ENCODE measurements around the gene VSX2.
"Not testable (repeated sequence)": the region's sequence is repeated elsewhere in the genome, so short reads cannot be mapped to it uniquely, and the experiment has no call there.

VSX2 gene

GRCh38 chr14:74265301-74265965 is 26.2 kb downstream of the VSX2 start:
- no peaks in the 10 kb centered on the region for H3K36me3 ChIP-seq (ENCODE audit: insufficient read depth)
- H3K27me3 ChIP-seq (ENCODE audit: insufficient read depth, low read depth): no peaks in the 10 kb centered on the region
- no peaks in the 10 kb centered on the region for H3K79me2 ChIP-seq (ENCODE audit: insufficient read depth, low read depth)
- H3K9ac ChIP-seq: no peak overlapping the region
- no peak overlapping the region for H3K4me2 ChIP-seq
- H3K4me1 ChIP-seq (ENCODE audit: low read depth, poor library complexity, severe bottlenecking): no peaks in the 10 kb centered on the region
- no peak overlapping the region for H3K27ac ChIP-seq
- no peak overlapping the region for H3K4me3 ChIP-seq (IDR thresholded peaks at IDR 0.05; ENCODE audit: insufficient read depth, low read depth, low read length)
- no peaks in the 10 kb centered on the region for H4K20me1 ChIP-seq (ENCODE audit: insufficient read depth)
- H2AFZ ChIP-seq (ENCODE audit: low read depth): no peak overlapping the region
- TF ChIP-seq CTCF (conservative IDR thresholded peaks at IDR 0.05; ENCODE audit: low read depth, low read length): no peak

- Histone ChIP-seq H3K36me3 (ENCODE audit: insufficient read depth) (no peaks in the 10 kb centered on the region), H3K27ac (no peak overlapping the region), H3K4me2 (no peak overlapping the region), H3K79me2 (ENCODE audit: insufficient read depth, low read depth) (no peaks in the 10 kb centered on the region), H3K4me3 (IDR thresholded peaks at IDR 0.05; ENCODE audit: insufficient read depth, low read depth, low read length) (no peak overlapping the region), H3K4me1 (ENCODE audit: low read depth, poor library complexity, severe bottlenecking) (no peaks in the 10 kb centered on the region), H2AFZ (ENCODE audit: low read depth) (no peak overlapping the region), H4K20me1 (ENCODE audit: insufficient read depth) (no peaks in the 10 kb centered on the region), H3K27me3 (ENCODE audit: insufficient read depth, low read depth) (no peaks in the 10 kb centered on the region), H3K9ac (no peak overlapping the region)
- TF ChIP-seq CTCF (conservative IDR thresholded peaks at IDR 0.05; ENCODE audit: low read depth, low read length): no peak
Observed at GRCh38 chr14:74267588-74267987, 28.3 kb downstream of the VSX2 start.

GRCh38 chr14:74270382-74271177 is 31.3 kb downstream of the VSX2 start:
- not testable (repeated sequence) for H3K4me2 ChIP-seq; H2AFZ ChIP-seq (ENCODE audit: low read depth); H3K79me2 ChIP-seq (ENCODE audit: insufficient read depth, low read depth); H3K4me3 ChIP-seq (IDR thresholded peaks at IDR 0.05; ENCODE audit: insufficient read depth, low read depth, low read length); H4K20me1 ChIP-seq (ENCODE audit: insufficient read depth); H3K4me1 ChIP-seq (ENCODE audit: low read depth, poor library complexity, severe bottlenecking); H3K36me3 ChIP-seq (ENCODE audit: insufficient read depth); H3K27me3 ChIP-seq (ENCODE audit: insufficient read depth, low read depth); H3K27ac ChIP-seq; H3K9ac ChIP-seq

GRCh38 chr14:74271365-74271764 is 32.1 kb downstream of the VSX2 start:
- no peak overlapping the region for H3K27ac ChIP-seq
- no peak for TF ChIP-seq CTCF (conservative IDR thresholded peaks at IDR 0.05; ENCODE audit: low read depth, low read length)
- no peak overlapping the region for H3K4me3 ChIP-seq (IDR thresholded peaks at IDR 0.05; ENCODE audit: insufficient read depth, low read depth, low read length)
- H3K79me2 ChIP-seq (ENCODE audit: insufficient read depth, low read depth): no peaks in the 10 kb centered on the region
- no peaks in the 10 kb centered on the region for H3K36me3 ChIP-seq (ENCODE audit: insufficient read depth)
- H3K27me3 ChIP-seq (ENCODE audit: insufficient read depth, low read depth): no peaks in the 10 kb centered on the region
- no peak overlapping the region for H3K9ac ChIP-seq
- no peak overlapping the region for H3K4me2 ChIP-seq
- H3K4me1 ChIP-seq (ENCODE audit: low read depth, poor library complexity, severe bottlenecking): peaks cover 5% of the 10 kb centered on the region
- no peaks in the 10 kb centered on the region for H4K20me1 ChIP-seq (ENCODE audit: insufficient read depth)
- no peak overlapping the region for H2AFZ ChIP-seq (ENCODE audit: low read depth)
